ENCODE data around the gene FOXI1. TPM values are rescaled to one million over a fixed set of nuclear protein-coding genes. Genes with fewer than 3 reads are reported as not detected.

FOXI1 gene
- total RNA-seq, 1 experiment from 2014 or later, result not detected

GRCh38 chr5:170087168-170087817 is 18.4 kb upstream of the FOXI1 start:
- no TSS peak for BruUV-seq (replicated peaks)
- Histone ChIP-seq H3K36me3 (ENCODE audit: control insufficient read depth in 1 of 2, insufficient read depth in 2 of 2, low read length in 2 of 2) (no peaks in the 10 kb centered on the region), H3K4me3 (replicated peaks in 1 of 2; ENCODE audit: low read depth in 1 of 2, low read length in 2 of 2) (no peak overlapping the region), H4K20me1 (ENCODE audit: insufficient read depth) (no peaks in the 10 kb centered on the region), H3K79me2 (ENCODE audit: insufficient read depth, low read length) (no peaks in the 10 kb centered on the region), H3K4me2 (ENCODE audit: low read length) (no peak overlapping the region), H3K4me1 (ENCODE audit: control insufficient read depth in 1 of 2, insufficient read depth in 2 of 2, low read length in 2 of 2) (no peaks in the 10 kb centered on the region), H3K27ac (ENCODE audit: low read depth, low read length) (no peak overlapping the region), H3K9me2 (ENCODE audit: insufficient read depth) (no peaks in the 10 kb centered on the region), H3K27me3 (ENCODE audit: insufficient read depth, low read length) (peaks cover 66% of the 10 kb centered on the region), H3K9me3 (ENCODE audit: control insufficient read depth in 1 of 2, insufficient read depth in 1 of 2, low read depth in 1 of 2, low read length in 2 of 2) (no peaks in the 10 kb centered on the region), H3K9ac (ENCODE audit: low read length) (no peak overlapping the region), H2AFZ (ENCODE audit: low read depth, low read length, poor library complexity, severe bottlenecking) (no peak overlapping the region)
- ChIA-PET RAD21 (ENCODE audit: low non-redundant PET in 1 of 2, low total read pairs in 2 of 2, uncharacterized antibody in 2 of 2, unreplicated experiment in 2 of 2) (no interaction called here), POLR2A (no interaction called here), CTCF (no interaction called here)
- intact Hi-C loops (cut with micrococcal nuclease), result no loop called here
- TF ChIP-seq SIN3A (IDR thresholded peaks at IDR 0.05; ENCODE audit: low read depth) (no peak), RAD21 (IDR thresholded peaks at IDR 0.05; ENCODE audit: low read depth) (no peak), TCF7L2 (IDR thresholded peaks at IDR 0.05; ENCODE audit: borderline replicate concordance, extremely low read depth, insufficient read depth, insufficient read length) (no peak), ELF1 (IDR thresholded peaks at IDR 0.05; ENCODE audit: borderline replicate concordance, low read depth) (no peak), SP1 (IDR thresholded peaks at IDR 0.05; ENCODE audit: low read depth) (no peak), FOSL1 (IDR thresholded peaks at IDR 0.05; ENCODE audit: low read depth) (no peak), EZH2phosphoT487 (IDR thresholded peaks at IDR 0.05; ENCODE audit: borderline replicate concordance) (no peak), EGR1 (IDR thresholded peaks at IDR 0.05; ENCODE audit: low read depth) (no peak), SRF (IDR thresholded peaks at IDR 0.05; ENCODE audit: low read depth) (no peak), ATF3 (IDR thresholded peaks at IDR 0.05) (no peak), POLR2A (IDR thresholded peaks at IDR 0.05; ENCODE audit: borderline replicate concordance, extremely low read depth, insufficient read depth, insufficient read length) (no peak), REST (IDR thresholded peaks at IDR 0.05; ENCODE audit: low read depth) (no peak)
- TF ChIP-seq, protein P1, sequence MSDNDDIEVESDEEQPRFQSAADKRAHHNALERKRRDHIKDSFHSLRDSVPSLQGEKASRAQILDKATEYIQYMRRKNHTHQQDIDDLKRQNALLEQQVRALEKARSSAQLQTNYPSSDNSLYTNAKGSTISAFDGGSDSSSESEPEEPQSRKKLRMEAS (IDR thresholded peaks at IDR 0.05), result no peak
- DNase-seq (ENCODE audit: low read depth, low spot score) (no peak), ATAC-seq (no peak)

Data from HCT116 (cell line).